ENCODE results near the gene CPXM2. TPM values are rescaled to one million over a fixed set of nuclear protein-coding genes. Genes with fewer than 3 reads are reported as not detected.

The CPXM2 gene
- total RNA-seq, 1 donor from 2014 or later = 4.9 TPM

GRCh38 chr10:123847686-123848432 lies 43.7 kb downstream of the CPXM2 start:
- DNase-seq = peak; percentile 63

GRCh38 chr10:123843835-123844234 lies 47.8 kb downstream of the CPXM2 start:
- DNase-seq = no peak

GRCh38 chr10:123842692-123843385 lies 48.8 kb downstream of the CPXM2 start:
- no peak for DNase-seq

- DNase-seq = no peak
Measured at GRCh38 chr10:123841560-123841959, 50.0 kb downstream of the CPXM2 start.

GRCh38 chr10:123841115-123841514 lies 50.5 kb downstream of the CPXM2 start:
- DNase-seq = no peak

GRCh38 chr10:123840714-123841113 lies 50.9 kb downstream of the CPXM2 start:
- no peak for DNase-seq

GRCh38 chr10:123838596-123839310 lies 52.9 kb downstream of the CPXM2 start:
- DNase-seq = no peak

- no peak for DNase-seq
Measured at GRCh38 chr10:123837756-123838155, 53.9 kb downstream of the CPXM2 start.

- DNase-seq = no peak
Measured at GRCh38 chr10:123836418-123837145, 55.0 kb downstream of the CPXM2 start.

GRCh38 chr10:123835575-123835974 lies 56.0 kb downstream of the CPXM2 start:
- DNase-seq = no peak

GRCh38 chr10:123833170-123833850 lies 58.3 kb downstream of the CPXM2 start:
- no peak for DNase-seq

- no peak for DNase-seq
Measured at GRCh38 chr10:123831259-123831658, 60.3 kb downstream of the CPXM2 start.

GRCh38 chr10:123821136-123821535 lies 70.5 kb downstream of the CPXM2 start:
- DNase-seq = no peak

GRCh38 chr10:123809632-123810031 lies 82.0 kb downstream of the CPXM2 start:
- DNase-seq = no peak

GRCh38 chr10:123808906-123809305 lies 82.7 kb downstream of the CPXM2 start:
- DNase-seq = peak; percentile 10

GRCh38 chr10:123808286-123808685 lies 83.3 kb downstream of the CPXM2 start:
- DNase-seq = no peak

- peak; percentile 2 for DNase-seq
Measured at GRCh38 chr10:123807444-123808035, 84.1 kb downstream of the CPXM2 start.

GRCh38 chr10:123804716-123805115 lies 86.9 kb downstream of the CPXM2 start:
- DNase-seq = no peak

GRCh38 chr10:123800821-123801220 lies 90.8 kb downstream of the CPXM2 start:
- DNase-seq = no peak

GRCh38 chr10:123800289-123800688 lies 91.3 kb downstream of the CPXM2 start:
- no peak for DNase-seq

GRCh38 chr10:123798856-123799255 lies 92.8 kb downstream of the CPXM2 start:
- no peak for DNase-seq

Data from skin of body (tissue), 2 donors.